K562 (cell line): ENCODE data around the gene RAB6B. TPM values are rescaled to one million over a fixed set of nuclear protein-coding genes. Genes with fewer than 3 reads are reported as not detected.

ENCODE experiments used
- ATAC-seq: fragments of 200-7000 bp; cut with Tn5 transposase; 3 replicates; pipeline ENCODE4 v1.9.1; 2020; ENCODE audit warnings: moderate library complexity
- BruUV-seq: library from RNA; stranded (reverse); fragments of 400-500 nt; replicated peaks from 2 replicates; lab custom pipeline; 2021; lab: Mats Ljungman, UMichigan
- CTCF ChIA-PET: fragments of 300-600 bp; formaldehyde crosslinking; extraction: SDS; loops from one replicate; lab custom pipeline; 2021; ENCODE audit warnings: low intra/inter-chr PET ratio; lab: Yijun Ruan, JAX
- POLR2A ChIA-PET: fragments of 300-600, 350-650 bp; sonication (Branson Sonifier 250); formaldehyde crosslinking; extraction: SDS; loops from one replicate; lab custom pipeline; 2021; ENCODE audit warnings: antibody characterized with exemption, inconsistent platforms; lab: Yijun Ruan, JAX
- DNase-seq, 4 experiments: peaks; one replicate each; pipeline versions ENCODE4 v3.0.0 to v3.0.0-alpha.2; 2011 to 2018; ENCODE audit warnings: low spot score in 3 of 4, mixed read lengths in 3 of 4; ENCODE audit errors: extremely low read depth in 1 of 4
- FAIRE-seq: peaks from 2 replicates; lab custom pipeline; 2011; peaks lifted over from hg19 to GRCh38; lab: Jason Lieb, UNC
- H2AFZ ChIP-seq: 2 replicates; pipeline ENCODE4 v1.6.0; 2011; ENCODE audit warnings: low read depth, low read length, control low read depth, inconsistent platforms
- H3K27ac ChIP-seq: fragments of 200-600 bp; 3 replicates; pipeline ENCODE4 v1.8.0; 2011; ENCODE audit warnings: low read depth, mild to moderate bottlenecking, control low read depth, inconsistent platforms, low read length, moderate library complexity, mixed read lengths; ENCODE audit errors: extremely low read depth
- H3K27me3 ChIP-seq, 2 experiments: fragments of 300-600 bp in 1 of 2; 2 replicates in 1 of 2; 3 replicates in 1 of 2; pipeline versions ENCODE4 v1.6.0 to v1.8.0; 2011; ENCODE audit warnings: inconsistent platforms in 2 of 2, low read length in 2 of 2, mild to moderate bottlenecking in 1 of 2, mixed read lengths in 1 of 2, moderate library complexity in 1 of 2; ENCODE audit not compliant: control insufficient read depth in 2 of 2, insufficient read depth in 2 of 2
- H3K36me3 ChIP-seq: fragments of 300-600 bp; 3 replicates; pipeline ENCODE4 v1.8.0; 2011; ENCODE audit warnings: mild to moderate bottlenecking, low read length, inconsistent platforms; ENCODE audit not compliant: control insufficient read depth, insufficient read depth
- H3K4me1 ChIP-seq, 2 experiments: fragments of 200-600 bp in 1 of 2; replicated peaks in 1 of 2; 2 replicates in 1 of 2; 3 replicates in 1 of 2; pipeline versions ENCODE4 v1.5.1 to v1.8.0; 2011; ENCODE audit warnings: inconsistent platforms in 2 of 2, low read length in 2 of 2, mild to moderate bottlenecking in 1 of 2, mixed read lengths in 1 of 2, moderate library complexity in 1 of 2; ENCODE audit not compliant: control insufficient read depth in 2 of 2, insufficient read depth in 2 of 2
- H3K4me2 ChIP-seq: 2 replicates; pipeline ENCODE4 v1.6.1; 2011; ENCODE audit warnings: low read length, control low read depth, inconsistent platforms, mixed read lengths; ENCODE audit not compliant: insufficient read depth
- H3K4me3 ChIP-seq: fragments of 200-600 bp; sonication (generic), shearing (Covaris generic); 2 replicates; pipeline ENCODE4 v1.5.1; 2016; ENCODE audit warnings: control low read depth, inconsistent platforms
- H3K79me2 ChIP-seq: fragments of 200-600 bp; 3 replicates; pipeline ENCODE4 v1.8.0; 2011; ENCODE audit warnings: low read length, inconsistent platforms; ENCODE audit not compliant: control insufficient read depth, insufficient read depth
- H3K9ac ChIP-seq, 2 experiments: 2 replicates each; pipeline versions ENCODE4 v1.6.0 to v1.6.1; 2011; ENCODE audit warnings: low read depth in 2 of 2, low read length in 2 of 2, control low read depth in 1 of 2, inconsistent platforms in 1 of 2, mild to moderate bottlenecking in 1 of 2, mixed read lengths in 1 of 2; ENCODE audit not compliant: insufficient read depth in 1 of 2
- H3K9me1 ChIP-seq: one replicate; pipeline ENCODE4 v1.6.0; 2011; ENCODE audit warnings: inconsistent platforms, mild to moderate bottlenecking, low read length, moderate library complexity; ENCODE audit not compliant: control insufficient read depth, insufficient read depth
- H3K9me3 ChIP-seq: replicated peaks from 2 replicates; pipeline ENCODE4 v1.5.1; 2011; ENCODE audit warnings: low read depth, low read length, inconsistent platforms; ENCODE audit not compliant: control insufficient read depth, insufficient read depth
- H4K20me1 ChIP-seq: replicated peaks from 2 replicates; pipeline ENCODE4 v1.6.1; 2011; ENCODE audit warnings: low read length, inconsistent platforms, mixed read lengths; ENCODE audit not compliant: control insufficient read depth, insufficient read depth
- BCL6 ChIP-seq: fragments of 250-450 bp; sonication (Bioruptor Pico); IDR thresholded peaks from 2 replicates; pipeline ENCODE4 v1.4.0; 2020
- CTCF ChIP-seq, 3 experiments: IDR thresholded peaks in 2 of 3; conservative IDR thresholded peaks in 1 of 3; 2 replicates each; pipeline ENCODE4 v1.5.1; 2011 to 2012; ENCODE audit warnings: low read length in 3 of 3, mild to moderate bottlenecking in 3 of 3, control low read depth in 2 of 3, improper control_type of control experiment in 1 of 3, inconsistent platforms in 1 of 3, low read depth in 1 of 3, mixed read lengths in 1 of 3, moderate library complexity in 1 of 3; ENCODE audit not compliant: insufficient read depth in 2 of 3
- CXXC5 ChIP-seq: fragments of 250-450 bp; sonication (Bioruptor Pico); IDR thresholded peaks from 2 replicates; pipeline ENCODE4 v1.8.0; 2022; ENCODE audit warnings: inconsistent platforms, mild to moderate bottlenecking, moderate library complexity
- ETV1 ChIP-seq: fragments of 450-650 bp; conservative IDR thresholded peaks from 2 replicates; pipeline ENCODE4 v1.6.1; 2016; ENCODE audit warnings: missing genetic modification characterization, control low read depth, low read depth, missing compliant biosample characterization
- FOXK2 ChIP-seq, 2 experiments: fragments of 450-650 bp; IDR thresholded peaks in 1 of 2; conservative IDR thresholded peaks in 1 of 2; 2 replicates each; pipeline ENCODE4 v1.6.1; 2016; ENCODE audit warnings: low read depth in 2 of 2, mild to moderate bottlenecking in 1 of 2
- MNT ChIP-seq, 2 experiments: fragments of 450-650 bp; conservative IDR thresholded peaks; 2 replicates each; pipeline ENCODE4 v1.6.1; 2017; ENCODE audit warnings: mild to moderate bottlenecking in 2 of 2, moderate library complexity in 2 of 2
- NR2C2 ChIP-seq, 2 experiments: fragments of 200-800 bp in 1 of 2; sonication (Bioruptor generic) in 1 of 2; sonication (generic) in 1 of 2; formaldehyde crosslinking in 1 of 2; IDR thresholded peaks; 2 replicates each; pipeline versions ENCODE4 v1.6.1 to v1.8.0; 2016 to 2022; ENCODE audit warnings: mild to moderate bottlenecking in 1 of 2, missing compliant biosample characterization in 1 of 2, missing genetic modification characterization in 1 of 2, missing genetic modification reagents in 1 of 2
- SETDB1 ChIP-seq: IDR thresholded peaks from one replicate; pipeline ENCODE4 v1.6.1; 2012; ENCODE audit warnings: low read length, control low read depth, inconsistent platforms
- SMAD1 ChIP-seq: fragments of 150-350 bp; IDR thresholded peaks from 2 replicates; pipeline ENCODE4 v1.6.1; 2014; ENCODE audit warnings: low read length, low read depth; ENCODE audit not compliant: partially characterized antibody
- ZNF124 ChIP-seq: sonication (generic); formaldehyde crosslinking; IDR thresholded peaks from 2 replicates; pipeline ENCODE4 v1.8.1; 2022; ENCODE audit warnings: missing genetic modification reagents
- ZNF143 ChIP-seq: sonication (generic); formaldehyde crosslinking; IDR thresholded peaks from 2 replicates; pipeline ENCODE4 v1.9.0; 2022; ENCODE audit warnings: mild to moderate bottlenecking, missing genetic modification reagents
- WGBS: fragments of 100-300 bp; shearing (Covaris generic); methylation state at CpG from one replicate; pipeline ENCODE4 v1.1.6; 2016; ENCODE audit warnings: low coverage, mixed read lengths; ENCODE audit not compliant: insufficient coverage; ENCODE audit errors: missing lambda C conversion rate; 5-methylcytosine and 5-hydroxymethylcytosine counted together
- in situ Hi-C: fragments of 300-500 bp; cut with MboI; formaldehyde crosslinking; loops from 4 replicates; pipeline ENCODE4 v1.15.0; 2018; ENCODE audit warnings: inconsistent platforms, mixed read lengths
- intact Hi-C: fragments of 100-400 bp; cut with micrococcal nuclease; formaldehyde crosslinking; loops from 2 replicates; pipeline ENCODE4 v1.14.2; 2022
- polyA plus RNA-seq, 8 experiments: library from polyadenylated mRNA; depleted of rRNA in 4 of 8; stranded (reverse) in 5 of 8; unstranded in 3 of 8; fragments of >200 nt; fragmentation: Nextera tagmentation in 2 of 8; fragmentation: Illumina TruSeq in 1 of 8; extraction: Ambion mirVana in 2 of 8; extraction: Trizol in 1 of 8; gene quantifications; 2 replicates each; pipeline versions ENCODE4 v1.2.1 to v1.2.3, GENCODE V29; 2011 to 2014; ENCODE audit warnings: inconsistent platforms in 1 of 8, missing spikeins in 1 of 8
- total RNA-seq, 7 experiments: library from RNA; depleted of rRNA in 6 of 7; stranded (reverse); fragments of >200 nt in 6 of 7; fragmentation: Illumina TruSeq in 2 of 7; extraction: Trizol in 2 of 7; gene quantifications; 2 replicates each; pipeline versions ENCODE4 v1.2.1 to v1.2.3, GENCODE V29; 2011 to 2021; ENCODE audit warnings: low replicate concordance in 1 of 7

RAB6B gene
- total and polyA plus RNA-seq, 9 of the 15 experiments (the other 6 are each of a cell fraction or from before 2014, with no cell fraction given): 0.60 to 18.1 (median 1.5) TPM

GRCh38 chr3:133926736-133927539, 31.3 kb upstream of the RAB6B start:
- BruUV-seq: no TSS peak
- POLR2A ChIA-PET: no interaction called here
- intact Hi-C loops: loop anchor here (1.0 to 10.0 kb wide), 3 partner anchors 95 to 1202 kb away; partner anchors contain the start of gene NPHP3
- Histone ChIP-seq H3K4me1 (peaks cover 0 to 16% of the 10 kb centered on the region in 2 experiments; a peak in 3 of 5 replicates), H3K9ac (peak overlapping the region; percentile 46 to 84; a peak in 3 of 4 replicates), H3K27ac (no peak overlapping the region), H3K4me2 (peak overlapping the region; percentile 68; the same call in 1 of the 2 replicates), H3K27me3 (peaks cover 3 to 25% of the 10 kb centered on the region in 2 experiments; a peak in 4 of 5 replicates), H3K9me1 (no peaks in the 10 kb centered on the region), H3K36me3 (no peaks in the 10 kb centered on the region), H2AFZ (peak overlapping the region; percentile 91), H3K4me3 (peak overlapping the region; percentile 40), H3K79me2 (no peaks in the 10 kb centered on the region), H4K20me1 (no peaks in the 10 kb centered on the region; the same call in 1 of the 2 replicates), H3K9me3 (no peaks in the 10 kb centered on the region)
- CTCF ChIA-PET: interaction anchor here (0.8 to 3.3 kb wide), 3 partner anchors 108 to 265 kb away, joined by 3 to 24 read pairs (median 3); partner anchors contain the start of gene TOPBP1
- DNase-seq (peak; percentile 6 to 16 (median 14)), FAIRE-seq (no peak), ATAC-seq (peak; percentile 49)
- 16% methylated on average over 26 of the region's 34 CpGs for WGBS
- in situ Hi-C loops: loop anchor here (5.0 kb wide), 1 partner anchor 105 kb away; no protein-coding TSS in a partner anchor
- TF ChIP-seq CTCF (IDR thresholded peaks at IDR 0.05 in 2 of 3, conservative IDR thresholded peaks at IDR 0.05 in 1 of 3; ENCODE audit: insufficient read depth in 2 of 3, low read depth in 1 of 3, low read length in 3 of 3): 0 out of 6 replicates have a peak, but pooled peaks of 2 of the 3 experiments have one; percentile 13 to 19
- TF ChIP-seq ZNF124 (CRISPR knock-in tag): no peak
- no peak for TF ChIP-seq NR2C2 (CRISPR knock-in tag; IDR thresholded peaks at IDR 0.05)
- no peak for TF ChIP-seq NR2C2 (tag; IDR thresholded peaks at IDR 0.05)
- no peak for TF ChIP-seq FOXK2 (conservative IDR thresholded peaks at IDR 0.05 in 1 of 2, IDR thresholded peaks at IDR 0.05 in 1 of 2; ENCODE audit: low read depth in 2 of 2)
- 0 out of 2 replicates have a peak, but pooled peaks have one; percentile 27 for TF ChIP-seq ZNF143 (CRISPR knock-in tag)
- TF ChIP-seq BCL6 (CRISPR knock-in tag): no peak
- no peak for TF ChIP-seq ETV1
- 0 out of 4 replicates have a peak, but pooled peaks of 1 of the 2 experiments have one; percentile 19 for TF ChIP-seq MNT (conservative IDR thresholded peaks at IDR 0.05)
- no peak for TF ChIP-seq SMAD1
- TF ChIP-seq CXXC5 (CRISPR knock-in tag): no peak
- TF ChIP-seq SETDB1: no peak
